Ascending aorta (tissue), 2 donors: ENCODE results near the gene CAMK4. TPM values are rescaled to one million over a fixed set of nuclear protein-coding genes. Genes with fewer than 3 reads are reported as not detected.

Source experiments
- DNase-seq, 2 donors: peaks; one replicate each; pipeline ENCODE4 v3.0.0-alpha.2; 2019; ENCODE audit warnings: low spot score in 2 of 2
- H3K27ac ChIP-seq, 2 donors: fragments of 200-600 bp; sonication (generic); one replicate each; pipeline ENCODE4 v1.5.1; 2016 to 2017; ENCODE audit warnings: mild to moderate bottlenecking in 1 of 2
- H3K27me3 ChIP-seq: fragments of 200-600 bp; sonication (generic); one replicate; pipeline ENCODE4 v1.5.1; 2017
- H3K36me3 ChIP-seq, 2 donors: fragments of 200-600 bp; sonication (generic); one replicate each; pipeline ENCODE4 v1.5.1; 2016
- H3K4me1 ChIP-seq, 2 donors: fragments of 200-600 bp; sonication (generic); one replicate each; pipeline ENCODE4 v1.5.1; 2016 to 2017; ENCODE audit warnings: mild to moderate bottlenecking in 1 of 2
- H3K4me3 ChIP-seq, 2 donors: fragments of 200-600 bp; sonication (generic); one replicate each; pipeline ENCODE4 v1.5.1; 2016 to 2017; ENCODE audit warnings: mild to moderate bottlenecking in 1 of 2
- H3K9me3 ChIP-seq, 2 donors: fragments of 200-600 bp; sonication (generic); one replicate each; pipeline ENCODE4 v1.5.1; 2016
- CTCF ChIP-seq, 3 experiments: fragments of 200-600 bp in 2 of 3; fragments of 450-650 bp in 1 of 3; sonication (generic) in 2 of 3; IDR thresholded peaks; one replicate each; pipeline ENCODE4 v1.5.1; 2016 to 2019; ENCODE audit warnings: antibody characterized with exemption in 3 of 3, mild to moderate bottlenecking in 1 of 3, moderate library complexity in 1 of 3
- intact Hi-C: fragments of 100-400 bp; cut with DNase I; formaldehyde crosslinking; loops from one replicate; pipeline ENCODE4 v1.15.1; 2023
- total RNA-seq: library from RNA; depleted of rRNA; stranded (reverse); fragments of >200 nt; gene quantifications from one replicate; pipeline ENCODE4 v1.1.0, GENCODE V29; 2016

The CAMK4 gene
- total RNA-seq, 1 donor from 2014 or later: under 0.01 TPM

DNA sequence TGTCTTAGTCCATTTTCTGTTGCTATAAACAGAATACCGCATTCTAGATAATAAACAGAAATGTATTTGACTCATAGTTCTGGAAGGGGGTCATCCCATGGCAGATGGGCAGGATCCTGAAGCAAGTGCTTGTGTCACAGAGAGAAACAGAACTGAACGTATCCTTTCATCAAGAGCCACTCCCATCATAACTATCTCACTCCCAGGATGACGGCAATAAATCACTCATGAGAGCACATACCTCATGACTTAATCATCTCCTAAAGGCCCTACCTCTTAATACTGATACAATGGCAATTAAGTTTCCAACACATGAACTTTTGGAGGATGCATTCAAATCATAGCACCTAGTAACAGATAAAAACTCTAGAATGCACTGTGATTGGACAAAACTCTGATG is 142.9 kb downstream of the CAMK4 start:
- no peak for TF ChIP-seq CTCF (IDR thresholded peaks at IDR 0.05)
- Histone ChIP-seq H3K9me3 (no peaks in the 10 kb centered on the region), H3K27me3 (no peaks in the 10 kb centered on the region), H3K4me3 (no peak overlapping the region), H3K4me1 (no peaks in the 10 kb centered on the region), H3K36me3 (no peaks in the 10 kb centered on the region), H3K27ac (no peak overlapping the region)
- intact Hi-C loops: no loop called here
- no peak for DNase-seq

DNA sequence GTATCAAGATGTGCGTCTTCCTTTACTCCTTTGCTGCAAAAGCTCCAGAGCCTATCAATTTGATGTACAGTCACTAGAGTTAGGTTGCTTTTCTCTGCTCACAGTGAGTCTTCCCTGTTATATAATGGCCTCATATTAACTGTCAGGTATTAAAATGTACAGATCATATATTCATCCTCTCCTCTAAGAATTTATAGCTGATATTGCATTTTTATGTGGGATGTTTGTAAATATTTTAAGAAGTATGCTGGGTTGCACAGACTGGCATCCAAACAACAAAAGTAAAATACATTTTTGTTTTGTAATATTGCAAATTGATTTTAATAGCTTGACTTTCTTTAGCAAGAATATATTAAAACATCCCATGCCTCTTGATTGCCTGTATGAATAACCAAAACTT is 148.6 kb downstream of the CAMK4 start:
- no peak for DNase-seq
- Histone ChIP-seq H3K27ac (no peak overlapping the region), H3K4me1 (no peaks in the 10 kb centered on the region), H3K4me3 (no peak overlapping the region), H3K9me3 (no peaks in the 10 kb centered on the region), H3K36me3 (no peaks in the 10 kb centered on the region), H3K27me3 (no peaks in the 10 kb centered on the region)
- intact Hi-C loops: no loop called here
- TF ChIP-seq CTCF (IDR thresholded peaks at IDR 0.05): no peak

GRCh38 chr5:111374380-111374779 is 150.2 kb downstream of the CAMK4 start:
- no peak overlapping the region for H3K4me3 ChIP-seq
- no peak for TF ChIP-seq CTCF (IDR thresholded peaks at IDR 0.05)
- no peak for DNase-seq
- H3K27ac ChIP-seq: no peak overlapping the region
- no peaks in the 10 kb centered on the region for H3K9me3 ChIP-seq
- no peaks in the 10 kb centered on the region for H3K36me3 ChIP-seq
- no peaks in the 10 kb centered on the region for H3K27me3 ChIP-seq
- intact Hi-C loops: no loop called here
- H3K4me1 ChIP-seq: no peaks in the 10 kb centered on the region

GRCh38 chr5:111375645-111376044 is 151.5 kb downstream of the CAMK4 start:
- Histone ChIP-seq H3K27ac (no peak overlapping the region), H3K27me3 (no peaks in the 10 kb centered on the region)

GRCh38 chr5:111377306-111377705 is 153.1 kb downstream of the CAMK4 start:
- TF ChIP-seq CTCF (IDR thresholded peaks at IDR 0.05): no peak
- Histone ChIP-seq H3K4me1 (no peaks in the 10 kb centered on the region), H3K36me3 (no peaks in the 10 kb centered on the region), H3K4me3 (no peak overlapping the region), H3K27me3 (no peaks in the 10 kb centered on the region), H3K9me3 (no peaks in the 10 kb centered on the region), H3K27ac (no peak overlapping the region)
- no peak for DNase-seq
- intact Hi-C loops: no loop called here

More at GRCh38 chr5:111375645-111376044, 151.5 kb downstream of the CAMK4 start:
- Histone ChIP-seq H3K4me1 (no peaks in the 10 kb centered on the region), H3K36me3 (no peaks in the 10 kb centered on the region), H3K9me3 (no peaks in the 10 kb centered on the region), H3K4me3 (no peak overlapping the region)
- intact Hi-C loops: no loop called here
- no peak for TF ChIP-seq CTCF (IDR thresholded peaks at IDR 0.05)
- DNase-seq: no peak

DNA sequence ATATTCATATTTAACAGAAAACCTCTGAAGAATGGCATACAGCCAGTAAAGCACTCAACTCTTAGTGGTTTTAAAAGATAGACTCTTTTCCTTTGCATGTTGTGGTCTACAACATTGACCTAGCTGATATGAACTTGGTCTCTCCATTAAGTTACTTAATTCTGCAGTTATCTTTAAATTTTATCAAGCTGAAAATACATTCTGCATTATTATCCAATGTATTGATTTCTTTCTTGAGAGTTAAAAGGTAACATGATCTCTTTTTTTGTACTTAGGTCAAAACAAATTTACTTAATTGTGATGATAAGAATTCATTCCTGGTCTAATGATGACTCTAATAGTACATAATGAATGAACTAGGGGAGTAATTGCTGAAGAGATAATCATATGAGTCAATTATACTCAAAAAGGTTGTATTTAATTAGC is 155.2 kb downstream of the CAMK4 start:
- Histone ChIP-seq H3K27ac (no peak overlapping the region), H3K36me3 (no peaks in the 10 kb centered on the region), H3K4me1 (no peaks in the 10 kb centered on the region), H3K27me3 (no peaks in the 10 kb centered on the region), H3K4me3 (no peak overlapping the region), H3K9me3 (no peaks in the 10 kb centered on the region)
- intact Hi-C loops: no loop called here
- no peak for TF ChIP-seq CTCF (IDR thresholded peaks at IDR 0.05)
- no peak for DNase-seq
